ENCODE measurements around the gene SF1. TPM values are rescaled to one million over a fixed set of nuclear protein-coding genes. Genes with fewer than 3 reads are reported as not detected.

SF1 gene
- total RNA-seq, 1 donor from 2014 or later, result 450 TPM

- Mint-ChIP-seq H3K4me1 (ENCODE audit: unreplicated experiment) (no peaks in the 10 kb centered on the region), H3K9me3 (no peaks in the 10 kb centered on the region)
These were observed 10.2 kb upstream of the SF1 start for GRCh38 chr11:64788321-64789215.

GRCh38 chr11:64787526-64788320, 9.4 kb upstream of the SF1 start:
- peaks cover 3% of the 10 kb centered on the region for H3K36me3 Mint-ChIP-seq
- DNase-seq (ENCODE audit: extremely low spot score, unreplicated experiment), result no peak
- no peaks in the 10 kb centered on the region for H3K4me1 Mint-ChIP-seq (ENCODE audit: unreplicated experiment)
- peak; percentile 81 for TF ChIP-seq CTCF (conservative IDR thresholded peaks at IDR 0.05)
- H3K27me3 Mint-ChIP-seq, result no peaks in the 10 kb centered on the region
- no peak overlapping the region for H3K4me3 Mint-ChIP-seq
- H3K27ac Mint-ChIP-seq, result no peak overlapping the region
- no peaks in the 10 kb centered on the region for H3K9me3 Mint-ChIP-seq

More at GRCh38 chr11:64788321-64789215, 10.2 kb upstream of the SF1 start:
- no peak overlapping the region for H3K27ac Mint-ChIP-seq
- H3K4me3 Mint-ChIP-seq, result no peak overlapping the region
- peaks cover 3% of the 10 kb centered on the region for H3K36me3 Mint-ChIP-seq
- H3K27me3 Mint-ChIP-seq, result no peaks in the 10 kb centered on the region
- no peak for DNase-seq (ENCODE audit: extremely low spot score, unreplicated experiment)
- TF ChIP-seq CTCF (conservative IDR thresholded peaks at IDR 0.05), result no peak

- H3K4me3 Mint-ChIP-seq, result no peak overlapping the region
- H3K36me3 Mint-ChIP-seq, result peaks cover 3% of the 10 kb centered on the region
- no peaks in the 10 kb centered on the region for H3K9me3 Mint-ChIP-seq
- H3K27ac Mint-ChIP-seq, result no peak overlapping the region
- no peaks in the 10 kb centered on the region for H3K4me1 Mint-ChIP-seq (ENCODE audit: unreplicated experiment)
- TF ChIP-seq CTCF (conservative IDR thresholded peaks at IDR 0.05), result no peak
- DNase-seq (ENCODE audit: extremely low spot score, unreplicated experiment), result no peak
- H3K27me3 Mint-ChIP-seq, result no peaks in the 10 kb centered on the region
These were observed 8.0 kb upstream of the SF1 start for GRCh38 chr11:64786308-64786707.

- TF ChIP-seq CTCF (conservative IDR thresholded peaks at IDR 0.05), result no peak
- DNase-seq (ENCODE audit: extremely low spot score, unreplicated experiment), result no peak
- no peaks in the 10 kb centered on the region for H3K9me3 Mint-ChIP-seq
- H3K4me3 Mint-ChIP-seq, result no peak overlapping the region
- no peaks in the 10 kb centered on the region for H3K27me3 Mint-ChIP-seq
- H3K4me1 Mint-ChIP-seq (ENCODE audit: unreplicated experiment), result no peaks in the 10 kb centered on the region
- no peak overlapping the region for H3K27ac Mint-ChIP-seq
- H3K36me3 Mint-ChIP-seq, result peaks cover 3% of the 10 kb centered on the region
These were observed 6.7 kb upstream of the SF1 start for GRCh38 chr11:64784813-64785581.

GRCh38 chr11:64778223-64778472, 194 bp downstream of the SF1 start:
- Mint-ChIP-seq H3K36me3 (peaks cover 36% of the 10 kb centered on the region), H3K4me3 (peak overlapping the region; percentile 92), H3K4me1 (ENCODE audit: unreplicated experiment) (peaks cover 21% of the 10 kb centered on the region), H3K27ac (no peak overlapping the region), H3K27me3 (peaks cover 3% of the 10 kb centered on the region), H3K9me3 (no peaks in the 10 kb centered on the region)
- DNase-seq (ENCODE audit: extremely low spot score, unreplicated experiment), result no peak
- no peak for TF ChIP-seq CTCF (conservative IDR thresholded peaks at IDR 0.05)

Measured in type B pancreatic cell (in vitro differentiated cells).